Parathyroid adenoma (tissue), 2 donors: ENCODE measurements around the gene C19orf38.

Source experiments
- H2AFZ ChIP-seq: fragments of 300-600 bp; sonication (generic); one replicate; pipeline ENCODE4 v1.7.0; 2017; ENCODE audit warnings: antibody characterized with exemption, mild to moderate bottlenecking
- H3K27ac ChIP-seq: fragments of 300-600 bp; sonication (generic); one replicate; pipeline ENCODE4 v1.7.0; 2017
- H3K27me3 ChIP-seq: fragments of 300-600 bp; sonication (generic); one replicate; pipeline ENCODE4 v1.7.0; 2017; ENCODE audit warnings: low read length; ENCODE audit not compliant: control insufficient read depth, insufficient read depth
- H3K36me3 ChIP-seq: fragments of 300-600 bp; sonication (generic); one replicate; pipeline ENCODE4 v1.7.0; 2017; ENCODE audit warnings: low read length; ENCODE audit not compliant: control insufficient read depth, insufficient read depth
- H3K4me1 ChIP-seq: fragments of 300-600 bp; sonication (generic); one replicate; pipeline ENCODE4 v1.7.0; 2017; ENCODE audit warnings: control low read depth
- H3K4me2 ChIP-seq: fragments of 300-600 bp; sonication (generic); one replicate; pipeline ENCODE4 v1.7.0; 2017; ENCODE audit warnings: low read length
- H3K4me3 ChIP-seq: fragments of 300-600 bp; sonication (generic); one replicate; pipeline ENCODE4 v1.7.0; 2017; ENCODE audit warnings: low read depth, low read length
- H3K79me2 ChIP-seq: fragments of 300-600 bp; sonication (generic); one replicate; pipeline ENCODE4 v1.7.0; 2017; ENCODE audit warnings: control low read depth
- H3K9ac ChIP-seq: fragments of 300-600 bp; sonication (generic); one replicate; pipeline ENCODE4 v1.7.0; 2017; ENCODE audit warnings: mild to moderate bottlenecking
- H3K9me3 ChIP-seq: fragments of 300-600 bp; sonication (generic); one replicate; pipeline ENCODE4 v1.7.0; 2017; ENCODE audit warnings: low read length; ENCODE audit not compliant: control insufficient read depth
- CTCF ChIP-seq: fragments of 300-600 bp; sonication (generic); IDR thresholded peaks from one replicate; pipeline ENCODE4 v1.7.0; 2017; ENCODE audit warnings: antibody characterized with exemption, mild to moderate bottlenecking
- donor health status: primary hyperparathyroidism.

Gene C19orf38

GRCh38 chr19:10895363-10895762, 47.1 kb downstream of the C19orf38 start:
- Histone ChIP-seq H3K9me3 (no peaks in the 10 kb centered on the region), H3K27ac (no peak overlapping the region), H3K27me3 (no peaks in the 10 kb centered on the region), H3K79me2 (peaks cover 50% of the 10 kb centered on the region), H3K4me3 (no peak overlapping the region), H2AFZ (no peak overlapping the region), H3K36me3 (no peaks in the 10 kb centered on the region), H3K9ac (no peak overlapping the region), H3K4me2 (no peak overlapping the region), H3K4me1 (peaks cover 20% of the 10 kb centered on the region)
- TF ChIP-seq CTCF, result no peak

GRCh38 chr19:10895920-10896319, 47.7 kb downstream of the C19orf38 start:
- Histone ChIP-seq H3K9ac (no peak overlapping the region), H2AFZ (no peak overlapping the region), H3K4me3 (no peak overlapping the region), H3K79me2 (peaks cover 49% of the 10 kb centered on the region), H3K27me3 (no peaks in the 10 kb centered on the region), H3K4me2 (no peak overlapping the region), H3K4me1 (peaks cover 20% of the 10 kb centered on the region), H3K9me3 (no peaks in the 10 kb centered on the region), H3K36me3 (no peaks in the 10 kb centered on the region), H3K27ac (no peak overlapping the region)
- no peak for TF ChIP-seq CTCF

GRCh38 chr19:10896851-10897526, 48.8 kb downstream of the C19orf38 start:
- Histone ChIP-seq H3K9me3 (no peaks in the 10 kb centered on the region), H2AFZ (no peak overlapping the region), H3K4me1 (peaks cover 20% of the 10 kb centered on the region), H3K27me3 (no peaks in the 10 kb centered on the region), H3K9ac (no peak overlapping the region), H3K36me3 (no peaks in the 10 kb centered on the region), H3K79me2 (peaks cover 46% of the 10 kb centered on the region), H3K27ac (peak overlapping the region; percentile 33), H3K4me3 (no peak overlapping the region), H3K4me2 (peak overlapping the region; percentile 11)
- no peak for TF ChIP-seq CTCF

GRCh38 chr19:10898633-10899032, 50.4 kb downstream of the C19orf38 start:
- Histone ChIP-seq H3K4me1 (peaks cover 20% of the 10 kb centered on the region), H3K9me3 (no peaks in the 10 kb centered on the region), H3K27ac (peak overlapping the region; percentile 6), H3K27me3 (no peaks in the 10 kb centered on the region), H3K9ac (no peak overlapping the region), H3K36me3 (no peaks in the 10 kb centered on the region), H3K79me2 (peaks cover 38% of the 10 kb centered on the region), H2AFZ (no peak overlapping the region), H3K4me2 (no peak overlapping the region), H3K4me3 (no peak overlapping the region)
- TF ChIP-seq CTCF, result no peak

- H3K36me3 ChIP-seq, result no peaks in the 10 kb centered on the region
- peaks cover 20% of the 10 kb centered on the region for H3K4me1 ChIP-seq
- no peaks in the 10 kb centered on the region for H3K9me3 ChIP-seq
- peak overlapping the region; percentile 0 for H2AFZ ChIP-seq
- TF ChIP-seq CTCF, result no peak
- no peak overlapping the region for H3K4me2 ChIP-seq
- no peaks in the 10 kb centered on the region for H3K27me3 ChIP-seq
- H3K79me2 ChIP-seq, result peaks cover 35% of the 10 kb centered on the region
- H3K4me3 ChIP-seq, result no peak overlapping the region
- H3K27ac ChIP-seq, result peak overlapping the region; percentile 6
- H3K9ac ChIP-seq, result no peak overlapping the region
Measured at GRCh38 chr19:10899151-10899653, 51.0 kb downstream of the C19orf38 start.
